ENCODE results near the gene CRABP2.

The CRABP2 gene

GRCh38 chr1:156690675-156691036 is 14.7 kb downstream of the CRABP2 start:
- DNase-seq (ENCODE audit: low spot score): peak; percentile 12

- peak; percentile 20 for DNase-seq (ENCODE audit: low spot score)
Observed at GRCh38 chr1:156689953-156690674, 15.3 kb downstream of the CRABP2 start.

- DNase-seq (ENCODE audit: low spot score): peak; percentile 88
Observed at GRCh38 chr1:156689035-156689952, 16.1 kb downstream of the CRABP2 start.

- no peak for DNase-seq (ENCODE audit: low spot score)
Observed at GRCh38 chr1:156684227-156684782, 21.1 kb downstream of the CRABP2 start.

GRCh38 chr1:156682166-156682890 is 23.1 kb downstream of the CRABP2 start:
- peak; percentile 40 for DNase-seq (ENCODE audit: low spot score)

GRCh38 chr1:156681196-156681960 is 24.0 kb downstream of the CRABP2 start:
- DNase-seq (ENCODE audit: low spot score): no peak

GRCh38 chr1:156680056-156680455 is 25.3 kb downstream of the CRABP2 start:
- no peak for DNase-seq (ENCODE audit: low spot score)

- DNase-seq (ENCODE audit: low spot score): peak; percentile 85
Observed at GRCh38 chr1:156677616-156678596, 27.5 kb downstream of the CRABP2 start.

- DNase-seq (ENCODE audit: low spot score): peak; percentile 71
Observed at GRCh38 chr1:156676820-156677615, 28.4 kb downstream of the CRABP2 start, which contains the start of gene NES. Gene NES, minus strand, starts transcription at chr1:156677407. Its CDS starts 143 bp downstream, at chr1:156677264.

GRCh38 chr1:156676114-156676819 is 29.1 kb downstream of the CRABP2 start:
- no peak for DNase-seq (ENCODE audit: low spot score)

GRCh38 chr1:156675210-156676113 is 29.9 kb downstream of the CRABP2 start:
- no peak for DNase-seq (ENCODE audit: low spot score)

- peak; percentile 28 for DNase-seq (ENCODE audit: low spot score)
Observed at GRCh38 chr1:156673387-156674121, 31.8 kb downstream of the CRABP2 start.

GRCh38 chr1:156671804-156672203 is 33.6 kb downstream of the CRABP2 start:
- no peak for DNase-seq (ENCODE audit: low spot score)

- DNase-seq (ENCODE audit: low spot score): no peak
Observed at GRCh38 chr1:156670791-156671190, 34.6 kb downstream of the CRABP2 start.

- DNase-seq (ENCODE audit: low spot score): no peak
Observed at GRCh38 chr1:156670359-156670758, 35.0 kb downstream of the CRABP2 start.

- no peak for DNase-seq (ENCODE audit: low spot score)
Observed at GRCh38 chr1:156669794-156670193, 35.6 kb downstream of the CRABP2 start.

All from cerebellar cortex (tissue), 1 donor.